NCI-H128 (cell line): ENCODE results near the gene SORBS2.

Experiments used
- DNase-seq: peaks from one replicate; lab custom pipeline; 2025; ENCODE audit not compliant: unreplicated experiment; lab: John Stamatoyannopoulos, UW

SORBS2 gene

GRCh38 chr4:185682236-185682635, 129.8 kb downstream of the SORBS2 start:
- DNase-seq = no peak

DNA sequence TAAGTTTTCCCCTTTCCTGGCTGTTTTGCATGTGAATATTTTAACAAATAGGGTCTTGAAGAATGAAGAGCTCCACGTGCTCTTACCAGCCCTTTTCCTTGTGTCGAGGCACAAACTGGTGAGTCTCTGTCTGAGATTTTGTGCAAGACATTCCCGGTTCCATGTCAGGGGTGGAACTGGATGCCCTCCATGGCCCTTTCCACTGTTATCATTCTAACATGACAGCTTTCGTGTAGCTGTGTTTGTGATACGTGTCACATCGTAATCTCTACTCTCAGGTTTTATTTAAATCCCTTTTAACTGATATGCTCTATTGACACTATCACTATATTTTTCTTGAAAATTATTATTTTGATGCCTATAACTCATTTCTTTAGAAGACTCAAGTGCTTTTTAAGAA, 130.4 kb downstream of the SORBS2 start:
- DNase-seq = no peak

DNA sequence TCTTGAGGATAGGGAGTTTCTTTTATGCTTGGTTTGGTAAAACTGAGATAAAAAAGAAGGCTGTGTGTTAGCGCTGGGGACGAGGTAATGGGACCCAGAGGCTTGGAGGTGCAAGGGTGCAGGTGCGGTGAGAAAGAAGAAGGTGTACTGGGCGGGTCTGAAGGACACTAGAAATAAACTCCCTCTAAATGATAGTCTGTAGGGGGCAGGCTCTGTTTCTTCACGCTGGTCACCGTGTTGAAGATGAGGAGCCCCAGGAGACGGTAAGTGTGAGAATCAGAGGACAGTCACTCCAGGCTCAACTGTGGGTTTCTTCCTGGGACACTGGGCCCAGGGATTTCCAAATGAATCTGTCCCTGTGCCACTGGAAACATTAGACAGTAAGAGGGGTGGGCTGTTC, 131.4 kb downstream of the SORBS2 start:
- DNase-seq = no peak

GRCh38 chr4:185679523-185679922, 132.5 kb downstream of the SORBS2 start:
- DNase-seq = no peak

GRCh38 chr4:185677637-185678314, 134.2 kb downstream of the SORBS2 start:
- no peak for DNase-seq

GRCh38 chr4:185672618-185673017, 139.4 kb downstream of the SORBS2 start:
- DNase-seq = no peak

DNA sequence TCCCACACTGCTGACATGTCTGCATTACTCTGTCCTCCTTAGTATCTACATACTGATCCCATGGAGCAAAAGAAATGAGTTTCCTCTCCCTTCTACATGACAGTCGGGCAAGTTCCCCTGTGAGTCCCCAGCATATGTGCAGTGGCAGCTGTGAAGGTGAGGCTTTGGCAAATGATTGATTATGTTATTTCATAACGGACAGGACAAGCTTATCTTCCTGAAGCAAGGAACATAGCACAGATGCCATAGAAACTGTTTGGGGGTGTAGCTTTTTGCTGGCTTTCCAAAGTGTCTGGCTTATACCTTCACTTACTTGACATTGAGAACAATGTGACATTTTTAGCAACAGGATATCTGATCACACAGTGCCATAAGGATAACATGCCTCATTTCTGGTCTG, 139.8 kb downstream of the SORBS2 start:
- DNase-seq = no peak

DNA sequence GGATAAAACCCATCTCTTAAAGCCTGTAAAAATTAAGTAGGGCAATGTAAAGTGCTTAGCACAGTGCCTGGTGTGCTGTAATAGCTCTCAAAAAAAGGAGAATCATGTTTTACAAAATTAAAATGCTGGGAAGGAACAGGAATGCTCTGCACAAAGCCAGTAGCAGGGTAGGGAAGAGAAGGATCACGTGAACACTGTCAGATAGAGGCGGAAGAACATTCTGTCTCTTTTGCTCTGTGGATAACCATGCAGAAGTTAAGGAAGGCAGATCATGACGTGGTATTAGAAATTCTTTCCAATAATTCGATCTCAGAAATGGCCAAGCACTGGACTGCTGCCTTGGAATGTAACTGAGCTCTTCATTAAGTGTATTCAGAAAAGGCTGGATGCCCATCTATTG, 140.5 kb downstream of the SORBS2 start:
- no peak for DNase-seq

GRCh38 chr4:185671066-185671465, 140.9 kb downstream of the SORBS2 start:
- DNase-seq = no peak

DNA sequence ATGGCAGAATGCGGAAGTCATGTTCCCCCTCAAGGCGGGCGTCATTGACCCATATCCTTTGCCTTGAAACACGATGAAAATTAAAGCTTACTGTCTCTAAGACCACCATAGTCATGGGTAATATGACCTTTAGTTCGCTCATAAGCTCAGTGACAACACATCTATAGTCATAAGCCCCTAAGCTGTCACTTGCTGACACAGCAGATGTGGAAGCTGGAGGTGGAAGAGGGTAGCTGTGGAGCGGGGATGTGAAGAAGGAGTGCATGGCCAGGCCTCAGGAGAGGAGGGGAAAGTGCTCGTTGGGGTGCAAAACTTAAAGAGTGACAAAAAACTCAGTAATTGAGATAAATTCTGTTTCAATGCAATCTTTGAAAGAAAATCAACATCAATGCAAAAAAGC, 142.7 kb downstream of the SORBS2 start:
- DNase-seq = no peak

- no peak for DNase-seq
Observed at GRCh38 chr4:185666156-185666555, 145.8 kb downstream of the SORBS2 start.

GRCh38 chr4:185665655-185666054, 146.3 kb downstream of the SORBS2 start:
- no peak for DNase-seq

- DNase-seq = no peak
Observed at GRCh38 chr4:185664481-185664880, 147.5 kb downstream of the SORBS2 start.

GRCh38 chr4:185662030-185662778, 149.8 kb downstream of the SORBS2 start:
- no peak for DNase-seq

- no peak for DNase-seq
Observed at GRCh38 chr4:185660340-185660739, 151.7 kb downstream of the SORBS2 start.

- no peak for DNase-seq
Observed at GRCh38 chr4:185657699-185658098, 154.3 kb downstream of the SORBS2 start.

GRCh38 chr4:185657183-185657582, 154.8 kb downstream of the SORBS2 start:
- DNase-seq = no peak

GRCh38 chr4:185656467-185656931, 155.5 kb downstream of the SORBS2 start:
- DNase-seq = no peak

- DNase-seq = no peak
Observed at GRCh38 chr4:185654965-185655554, 156.9 kb downstream of the SORBS2 start.

DNA sequence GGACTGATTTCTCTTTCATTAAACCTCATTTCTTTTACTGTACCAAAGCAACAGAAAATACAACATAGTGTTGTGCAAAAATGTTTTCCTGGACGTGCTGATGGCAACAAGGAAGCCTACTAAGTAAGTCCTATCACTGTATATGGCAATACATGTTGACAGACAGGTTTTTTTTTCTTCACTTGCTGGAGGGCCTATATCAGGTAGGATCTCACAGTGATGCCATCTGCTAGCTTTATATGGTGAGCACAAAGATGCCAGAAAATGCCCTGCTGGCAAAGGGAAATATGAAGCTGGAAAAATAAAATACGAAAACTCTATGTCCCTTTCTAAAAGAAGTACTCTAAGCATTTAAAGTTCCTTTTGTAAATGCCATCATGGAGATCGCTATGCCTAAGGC, 157.7 kb downstream of the SORBS2 start:
- no peak for DNase-seq

DNA sequence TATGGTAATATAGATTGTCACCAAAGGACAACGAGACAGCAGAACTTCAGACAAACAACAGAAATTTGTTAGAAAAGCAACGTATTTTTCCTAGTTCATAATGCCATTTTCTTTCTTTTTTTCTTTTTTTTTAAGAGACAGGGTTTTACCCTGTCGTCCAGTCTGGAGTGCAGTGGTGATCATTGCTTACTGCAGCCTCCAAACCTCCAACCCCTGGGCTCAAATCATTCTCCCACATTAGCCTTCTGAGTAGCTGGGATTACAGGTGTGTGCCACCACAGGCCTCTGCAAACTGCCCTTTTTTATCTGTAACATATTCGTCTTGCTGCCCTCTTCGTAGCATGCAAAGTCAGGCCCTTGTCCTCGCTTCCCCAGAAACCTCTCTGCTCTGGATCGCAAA, 160.1 kb downstream of the SORBS2 start:
- no peak for DNase-seq

DNA sequence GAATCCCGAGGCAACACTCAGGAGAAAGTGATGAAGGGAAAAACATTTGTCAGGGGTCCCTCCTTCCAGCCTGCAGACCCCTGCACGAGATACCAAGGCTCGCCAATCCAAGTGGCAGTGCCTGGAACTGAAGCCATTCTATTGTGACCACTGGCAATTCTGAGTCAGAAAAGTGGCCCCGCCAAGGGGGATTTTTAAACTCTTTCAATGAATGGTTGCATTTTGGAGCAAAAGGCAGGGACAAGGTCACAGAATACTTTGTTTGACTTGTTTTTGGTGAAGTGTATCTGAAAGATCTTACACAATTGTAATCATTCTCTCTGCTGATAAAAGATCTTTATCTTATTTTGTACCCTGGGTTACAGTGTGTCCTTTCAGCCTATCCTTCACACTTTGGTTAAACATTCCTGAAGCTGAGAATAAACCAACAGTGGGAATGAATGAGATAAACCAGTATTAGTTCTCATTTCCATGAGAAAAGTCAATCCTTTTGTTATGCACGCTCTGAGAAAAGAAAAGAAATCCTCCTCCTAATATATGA, 160.8 kb downstream of the SORBS2 start:
- DNase-seq = no peak
